Right ventricle myocardium inferior (tissue), 1 donor: Measurements from ENCODE around the gene ASAP3. TPM values are rescaled to one million over a fixed set of nuclear protein-coding genes. Genes with fewer than 3 reads are reported as not detected.

Experiments
- ATAC-seq: fragments of 200-7000 bp; cut with Tn5 transposase; one replicate; pipeline ENCODE4 v1.9.1; 2020; ENCODE audit warnings: mild to moderate bottlenecking, moderate library complexity
- DNase-seq: peaks from one replicate; pipeline ENCODE4 v3.0.0; 2021; ENCODE audit errors: missing footprints
- intact Hi-C: fragments of 100-400 bp; cut with DNase I; formaldehyde crosslinking; loops from one replicate; pipeline ENCODE4 v1.11.0; 2022
- total RNA-seq: library from RNA; stranded (reverse); fragmentation: NEBNext Ultra II Directional; extraction: Animal tissue kit (Norgen Biotek cat#: 25700); gene quantifications from one replicate; pipeline ENCODE4 v1.2.1, GENCODE V29; 2021
- donor health status: DM: no; HTN: yes; CAD: no; lungs with severe emphysema.

The ASAP3 gene
- total RNA-seq, 1 donor from 2014 or later: 44.3 TPM

DNA sequence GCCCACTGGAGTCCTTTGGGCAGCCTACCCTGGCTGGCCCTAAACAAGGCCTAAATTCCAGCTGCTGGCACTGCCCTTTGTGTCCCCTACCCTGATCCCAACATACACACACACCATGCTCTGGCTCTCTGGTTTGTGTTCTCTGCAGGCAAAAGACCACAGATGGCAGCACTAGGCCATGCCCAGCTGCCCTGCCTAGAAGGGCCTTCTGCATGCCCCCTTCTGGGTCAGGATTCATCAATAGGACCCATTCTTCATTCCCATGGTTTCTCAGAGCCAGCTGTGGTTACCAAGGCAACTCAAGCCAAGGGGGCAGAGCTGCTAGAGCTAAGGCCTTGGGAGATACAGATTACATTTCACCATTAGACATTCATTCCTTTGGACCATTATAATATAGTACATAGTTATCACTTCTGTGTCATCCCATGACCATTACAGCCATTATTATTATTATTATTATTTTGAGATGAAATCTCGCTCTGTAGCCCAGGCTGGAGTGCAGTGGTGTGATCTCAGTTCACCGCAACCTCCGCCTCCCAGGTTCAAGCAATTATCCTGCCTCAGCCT is 17.5 kb downstream of the ASAP3 start:
- DNase-seq: no peak
- ATAC-seq: no peak
- intact Hi-C loops: no loop called here

GRCh38 chr1:23463286-23463685 is 20.7 kb downstream of the ASAP3 start:
- no peak for DNase-seq
- intact Hi-C loops: no loop called here
- no peak for ATAC-seq

- DNase-seq (no peak), ATAC-seq (no peak)
- intact Hi-C loops: no loop called here
Measured at GRCh38 chr1:23462766-23463165, 21.2 kb downstream of the ASAP3 start.

DNA sequence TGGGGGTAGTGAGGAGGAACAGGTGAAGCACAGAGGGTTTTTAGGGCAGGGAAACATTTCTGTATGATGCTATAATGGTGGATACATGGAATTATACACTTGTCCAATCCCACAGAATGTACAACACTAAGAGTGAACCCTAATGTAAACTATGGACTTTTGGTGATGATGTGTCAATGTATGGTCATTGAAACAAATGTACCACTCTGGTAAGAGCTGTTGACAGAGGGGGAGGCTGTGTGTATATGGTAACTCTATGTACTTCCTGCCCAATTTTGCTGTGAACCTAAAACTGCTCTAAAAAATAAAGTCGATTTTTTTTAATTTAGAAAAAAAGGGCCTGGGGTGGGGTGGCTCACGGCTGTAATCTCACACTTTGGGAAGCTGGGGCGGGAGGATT is 22.9 kb downstream of the ASAP3 start:
- DNase-seq: no peak
- no peak for ATAC-seq
- intact Hi-C loops: no loop called here

DNA sequence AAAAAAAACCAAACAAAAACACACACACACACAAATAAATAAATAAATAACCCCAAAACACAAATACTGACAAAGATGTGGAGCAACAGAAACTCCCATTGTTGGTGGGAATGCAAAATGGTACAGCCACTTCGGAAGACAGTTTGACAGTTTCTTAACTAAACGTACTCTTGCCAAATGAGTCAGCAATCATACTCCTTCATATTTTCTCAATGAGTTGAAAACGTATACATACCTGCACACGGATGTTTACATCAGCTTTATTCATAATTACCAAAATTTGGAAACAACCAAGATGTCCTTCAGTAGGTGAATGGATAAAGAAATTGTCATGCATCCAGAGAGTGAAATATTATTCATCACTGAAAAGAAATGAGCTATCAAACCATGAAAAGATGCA is 23.5 kb downstream of the ASAP3 start:
- ATAC-seq (no peak), DNase-seq (no peak)
- intact Hi-C loops: no loop called here

DNA sequence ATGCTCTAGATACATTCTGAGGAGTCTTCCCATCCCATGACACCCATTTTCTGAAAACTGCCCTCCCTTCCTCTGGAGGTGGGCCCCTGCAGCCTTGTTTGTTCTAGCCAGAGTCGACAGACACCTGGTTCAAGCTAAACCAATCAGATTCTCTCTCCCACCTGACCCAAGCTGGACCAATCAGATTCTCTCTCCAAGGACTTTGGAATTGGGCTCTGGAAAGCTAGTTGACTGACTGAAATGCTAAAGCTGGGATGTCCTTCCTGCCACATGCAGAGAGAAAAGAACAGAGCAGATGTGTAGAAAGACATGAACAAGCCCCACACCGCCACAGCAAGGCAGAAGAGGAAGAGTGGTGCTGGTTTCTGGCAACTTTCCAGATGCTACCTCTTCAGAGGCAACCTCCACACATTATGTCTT is 24.6 kb downstream of the ASAP3 start:
- DNase-seq: no peak
- intact Hi-C loops: no loop called here
- no peak for ATAC-seq

DNA sequence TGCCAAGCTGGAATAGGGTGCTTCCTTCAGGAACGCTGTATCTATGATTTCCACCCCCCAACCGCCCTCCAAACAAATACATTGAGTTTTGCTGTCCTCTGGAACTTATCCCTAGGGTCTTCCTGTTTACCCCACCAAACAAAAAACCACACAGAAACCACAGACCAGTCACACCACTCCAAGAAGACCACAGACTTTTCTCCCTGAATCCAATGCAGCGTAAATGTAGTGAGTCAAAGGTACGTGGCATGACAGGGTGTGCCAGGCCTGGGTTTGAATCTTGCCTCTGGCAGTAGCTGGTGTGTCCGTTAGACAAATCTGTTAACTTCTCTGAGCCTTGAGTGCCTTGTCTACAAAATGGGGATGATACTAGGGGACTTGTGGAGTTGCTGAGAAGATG is 27.8 kb downstream of the ASAP3 start:
- no peak for DNase-seq
- no peak for ATAC-seq
- intact Hi-C loops: no loop called here

- no peak for ATAC-seq
- intact Hi-C loops: no loop called here
- DNase-seq: no peak
Measured at GRCh38 chr1:23453455-23454000, 30.5 kb downstream of the ASAP3 start.

DNA sequence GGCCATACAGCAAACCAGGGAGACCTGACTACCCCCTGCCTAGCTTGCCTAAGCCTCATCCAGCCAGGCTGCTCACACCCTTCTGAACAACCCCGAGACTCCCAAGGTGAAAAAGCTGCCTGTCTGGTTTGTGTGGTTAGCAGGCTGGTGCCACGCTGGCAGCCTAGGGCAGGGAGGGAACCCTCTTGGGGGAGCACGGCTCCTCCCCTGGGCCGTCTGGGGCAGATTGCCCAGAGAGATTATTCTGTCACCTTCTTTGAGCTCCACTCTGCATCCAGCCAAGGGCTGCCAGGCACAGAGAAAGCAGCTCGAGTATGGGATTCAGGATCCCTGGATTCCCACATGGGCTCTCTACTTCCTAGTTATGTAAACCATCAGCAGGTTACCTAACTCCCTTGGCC is 32.0 kb downstream of the ASAP3 start:
- no peak for DNase-seq

DNA sequence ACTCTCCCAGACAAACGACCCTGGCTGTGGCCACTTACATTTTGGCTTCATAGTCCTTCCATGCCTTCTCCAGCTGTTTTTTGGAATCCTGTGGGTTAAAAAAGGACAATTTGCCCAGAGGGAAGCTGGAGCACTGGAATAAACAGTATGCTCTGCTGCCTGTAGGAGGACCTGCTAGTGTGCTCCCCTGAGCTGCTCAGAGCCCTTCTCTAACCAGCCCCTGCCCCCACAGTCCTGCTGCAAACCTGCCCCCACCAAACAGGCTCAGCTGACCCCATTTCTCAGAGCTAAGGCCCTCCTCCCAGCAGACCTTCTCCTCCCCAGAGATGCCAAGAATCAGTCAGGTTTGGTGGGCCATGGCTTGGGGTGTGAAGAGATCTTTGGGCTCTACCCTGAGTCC is 32.5 kb downstream of the ASAP3 start:
- intact Hi-C loops: no loop called here
- DNase-seq (no peak), ATAC-seq (no peak)

More for the DNA sequence above, 32.0 kb downstream of the ASAP3 start:
- ATAC-seq: no peak
- intact Hi-C loops: no loop called here

DNA sequence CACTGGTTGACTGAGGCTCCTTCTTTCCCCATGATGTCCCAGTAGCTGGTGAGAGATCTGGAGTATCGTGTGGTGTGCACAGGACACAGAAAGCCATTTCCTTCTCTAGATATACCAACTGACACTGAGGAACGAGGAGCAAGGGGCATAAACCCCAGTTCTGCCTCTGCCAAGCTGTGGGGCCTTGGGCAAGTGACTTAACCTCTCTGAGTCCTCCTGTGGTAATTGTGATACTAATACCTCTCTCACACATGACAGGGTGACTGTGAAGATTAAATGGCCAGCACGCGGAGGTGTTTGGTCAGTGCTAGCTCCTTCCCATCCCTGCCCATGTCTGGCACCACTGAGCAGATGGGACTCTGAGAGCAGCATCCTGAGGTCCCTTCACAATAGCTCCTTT is 33.1 kb downstream of the ASAP3 start:
- ATAC-seq: no peak
- DNase-seq: no peak
- intact Hi-C loops: no loop called here

DNA sequence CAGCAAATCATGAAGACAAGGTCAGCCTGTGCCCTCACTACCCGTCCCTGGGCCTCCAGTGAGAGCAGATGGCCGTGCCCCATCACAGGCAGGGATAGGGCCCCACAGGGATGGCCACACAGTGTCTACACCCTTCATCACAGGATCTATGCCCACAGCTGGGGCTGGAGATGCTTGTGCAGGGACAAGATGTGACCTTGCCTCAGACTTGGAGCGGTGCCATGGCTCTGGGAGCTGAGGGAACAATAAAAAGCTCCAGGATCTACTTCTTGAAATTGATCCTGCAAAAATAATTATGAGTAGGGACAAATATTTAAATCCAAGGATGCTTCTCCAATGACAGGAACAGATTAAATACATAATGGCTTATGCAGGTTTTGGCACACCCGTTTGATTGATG is 34.0 kb downstream of the ASAP3 start:
- peak; percentile 78 for DNase-seq
- ATAC-seq: peak; percentile 53
- intact Hi-C loops: no loop called here

DNA sequence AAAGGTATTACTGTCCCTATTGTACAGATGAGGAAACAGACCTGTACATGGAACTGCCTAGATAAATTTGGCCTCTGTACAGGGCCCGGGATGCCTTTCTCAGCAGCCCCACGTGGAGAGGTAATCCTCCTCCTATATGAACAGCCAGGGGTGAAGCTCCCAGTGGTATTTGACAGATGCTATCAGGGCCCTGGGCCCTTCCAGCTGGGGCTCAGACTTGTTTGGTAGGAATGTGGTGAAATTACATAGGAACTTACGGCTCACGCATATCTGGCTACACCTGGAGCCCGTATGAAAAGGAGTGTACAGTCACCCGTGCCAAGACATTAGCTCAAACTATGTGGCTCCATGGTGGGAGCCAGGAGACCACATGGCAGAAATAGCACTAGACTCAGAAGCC is 34.7 kb downstream of the ASAP3 start:
- ATAC-seq (no peak), DNase-seq (no peak)
- intact Hi-C loops: no loop called here

- DNase-seq (no peak), ATAC-seq (no peak)
- intact Hi-C loops: no loop called here
Measured at GRCh38 chr1:23448846-23449245, 35.1 kb downstream of the ASAP3 start.

DNA sequence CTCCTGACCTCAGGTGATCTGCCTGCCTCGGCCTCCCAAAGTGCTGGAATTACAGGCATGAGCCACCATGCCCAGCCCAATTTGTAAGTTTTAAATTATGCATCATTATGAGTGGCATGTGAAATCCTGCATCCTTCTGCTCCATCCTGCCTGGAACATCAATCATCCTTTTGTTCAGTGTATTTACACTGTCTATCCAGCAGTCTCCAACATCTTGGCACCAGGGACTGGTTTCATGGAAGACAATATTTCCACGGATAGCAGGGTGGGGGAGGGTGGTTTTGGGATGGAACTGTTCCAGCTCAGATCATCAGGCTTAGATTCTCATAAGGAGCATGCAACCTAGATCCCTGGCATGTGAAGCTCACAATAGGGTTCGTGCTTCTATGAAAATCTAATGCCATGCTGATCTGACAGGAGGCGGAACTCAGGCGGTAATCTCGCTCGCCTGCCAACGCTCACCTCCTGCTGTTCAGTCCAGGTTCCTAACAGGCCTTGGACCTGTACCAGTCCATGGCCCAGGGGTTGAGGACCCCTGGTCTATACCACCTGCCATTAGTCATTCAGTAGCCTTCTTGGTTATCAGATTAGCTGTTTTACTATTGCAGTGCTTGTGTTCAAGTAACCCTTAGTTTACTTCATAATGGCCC is 37.2 kb downstream of the ASAP3 start:
- DNase-seq: no peak
- intact Hi-C loops: no loop called here
- no peak for ATAC-seq

DNA sequence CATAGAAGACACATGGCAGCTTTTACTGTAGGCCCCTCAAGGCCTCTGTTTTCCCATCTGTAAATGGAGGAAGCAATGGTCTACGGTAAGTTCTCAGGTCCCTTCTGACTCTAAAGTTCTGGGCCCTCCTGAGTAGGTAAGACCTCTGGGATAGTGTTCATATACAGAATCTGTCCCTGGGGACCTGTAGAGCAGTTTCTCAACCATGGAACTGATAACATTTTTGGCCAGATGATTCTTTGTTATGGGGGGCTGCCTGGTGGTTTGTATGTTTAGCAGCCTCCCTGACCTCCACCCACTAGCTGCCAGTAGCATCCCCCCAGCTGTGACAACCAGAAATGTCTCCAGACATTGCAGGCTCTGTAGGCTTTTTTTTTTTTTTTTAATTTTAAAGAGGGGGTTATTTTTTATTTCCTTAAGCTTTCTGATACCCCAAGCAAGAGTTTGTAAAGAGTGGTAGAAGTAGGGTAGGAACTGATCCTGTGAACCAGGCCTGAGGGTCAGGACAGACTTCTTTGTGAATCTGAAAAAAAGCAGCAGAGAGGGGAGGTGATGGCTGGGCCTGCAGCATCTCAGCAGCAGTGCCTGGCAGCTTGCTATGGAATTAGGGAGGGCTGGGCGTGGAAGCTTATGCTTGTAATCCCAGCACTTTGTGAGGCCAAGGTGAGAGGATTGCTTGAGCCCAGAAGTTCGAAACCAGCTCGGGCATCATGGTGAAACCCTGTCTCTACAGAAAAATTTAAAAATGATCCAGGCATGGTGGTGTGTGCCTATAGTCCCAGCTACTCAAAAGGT is 39.2 kb downstream of the ASAP3 start:
- ATAC-seq: no peak
- DNase-seq: no peak
- intact Hi-C loops: no loop called here

DNA sequence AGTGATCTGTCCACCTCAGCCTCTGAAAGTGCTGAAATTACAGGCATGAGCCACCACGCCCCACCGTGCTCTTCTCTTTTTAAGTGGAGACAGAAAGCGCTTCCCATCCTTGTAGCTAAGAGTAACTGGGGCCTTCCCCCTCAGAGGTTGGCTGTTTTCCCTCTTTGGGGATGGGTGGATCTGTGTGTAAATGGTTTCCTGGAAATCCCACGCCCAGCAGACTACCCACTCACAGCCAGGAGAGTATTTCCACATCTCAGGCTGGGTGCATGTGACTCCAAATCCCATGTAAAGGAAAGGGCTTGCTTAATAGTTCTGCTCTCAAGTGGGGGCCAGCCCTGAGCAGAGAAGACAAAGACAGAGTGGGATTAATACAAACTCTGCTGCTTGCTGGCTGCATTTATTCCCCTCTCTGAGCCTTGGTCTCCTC is 39.9 kb downstream of the ASAP3 start:
- intact Hi-C loops: no loop called here
- DNase-seq: peak; percentile 76

DNA sequence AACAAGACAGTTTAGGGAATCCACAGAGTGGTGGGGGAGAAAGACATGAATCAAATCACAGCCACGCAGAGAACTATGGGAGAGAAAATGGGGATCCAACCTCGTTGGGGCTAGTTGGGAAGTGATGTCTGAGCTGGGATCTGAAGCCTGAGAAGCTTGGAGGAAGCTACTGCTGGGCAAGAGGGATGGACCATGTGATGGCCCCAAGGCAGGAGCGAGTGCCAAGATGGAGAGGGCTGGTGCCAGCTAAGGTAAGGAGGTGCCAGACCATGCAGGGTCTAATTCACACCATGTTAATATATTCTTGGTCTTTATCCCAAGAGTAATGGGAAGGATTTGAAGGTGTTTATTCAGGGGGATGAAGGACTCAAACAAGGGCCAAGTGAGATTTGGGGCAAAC is 41.2 kb downstream of the ASAP3 start:
- DNase-seq (no peak), ATAC-seq (no peak)
- intact Hi-C loops: no loop called here

More for the DNA sequence above, 39.9 kb downstream of the ASAP3 start:
- peak; percentile 94 for ATAC-seq

DNA sequence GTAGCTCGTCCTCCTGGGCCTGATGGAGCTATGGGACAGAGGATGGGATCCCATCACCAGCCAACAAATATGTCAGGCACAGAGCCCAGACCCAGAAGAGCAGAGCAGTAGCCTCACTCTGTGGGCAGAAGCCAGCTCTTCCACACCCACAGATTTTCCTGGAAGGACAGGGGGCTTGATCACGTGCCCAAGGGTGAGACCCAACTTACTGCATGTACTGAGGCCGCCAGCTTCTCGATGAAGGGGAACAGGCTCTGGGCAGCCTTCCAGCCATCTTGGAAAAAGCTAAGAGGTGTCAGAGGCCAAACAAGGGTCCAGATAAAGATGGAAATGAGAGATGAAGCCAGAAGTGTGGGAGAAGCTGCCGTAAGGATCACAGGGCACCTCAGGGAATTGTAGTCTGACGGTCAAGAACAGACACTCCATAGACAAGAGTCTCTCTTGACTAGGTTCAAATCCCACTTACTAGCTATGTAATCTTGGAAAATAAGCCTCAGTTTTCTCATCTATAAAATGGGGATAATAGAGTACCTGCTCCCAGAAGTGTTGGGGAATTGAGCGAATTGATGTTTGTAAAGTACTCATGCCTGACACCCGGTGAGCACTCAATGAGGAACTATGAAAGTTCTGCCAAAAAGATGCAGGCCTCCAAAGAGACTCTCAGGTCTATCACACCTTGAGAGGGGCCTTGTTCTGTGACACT is 42.4 kb downstream of the ASAP3 start:
- peak; percentile 37 for ATAC-seq
- no peak for DNase-seq
- intact Hi-C loops: no loop called here
